Head of caudate nucleus (tissue), 42 donors: ENCODE results near the gene TRIP4.
"Not testable (repeated sequence)": the region's sequence is repeated elsewhere in the genome, so short reads cannot be mapped to it uniquely, and the experiment has no call there.

Experiments
- DNase-seq, 42 donors: peaks; one replicate each; pipeline versions ENCODE4 v3.0.0 to v3.0.0-alpha.2; 2020 to 2021; ENCODE audit warnings: mixed read lengths in 7 of 42
- intact Hi-C: fragments of 100-400 bp; cut with DNase I; formaldehyde crosslinking; loops from one replicate; pipeline ENCODE4 v1.15.0; 2022

The TRIP4 gene

DNA sequence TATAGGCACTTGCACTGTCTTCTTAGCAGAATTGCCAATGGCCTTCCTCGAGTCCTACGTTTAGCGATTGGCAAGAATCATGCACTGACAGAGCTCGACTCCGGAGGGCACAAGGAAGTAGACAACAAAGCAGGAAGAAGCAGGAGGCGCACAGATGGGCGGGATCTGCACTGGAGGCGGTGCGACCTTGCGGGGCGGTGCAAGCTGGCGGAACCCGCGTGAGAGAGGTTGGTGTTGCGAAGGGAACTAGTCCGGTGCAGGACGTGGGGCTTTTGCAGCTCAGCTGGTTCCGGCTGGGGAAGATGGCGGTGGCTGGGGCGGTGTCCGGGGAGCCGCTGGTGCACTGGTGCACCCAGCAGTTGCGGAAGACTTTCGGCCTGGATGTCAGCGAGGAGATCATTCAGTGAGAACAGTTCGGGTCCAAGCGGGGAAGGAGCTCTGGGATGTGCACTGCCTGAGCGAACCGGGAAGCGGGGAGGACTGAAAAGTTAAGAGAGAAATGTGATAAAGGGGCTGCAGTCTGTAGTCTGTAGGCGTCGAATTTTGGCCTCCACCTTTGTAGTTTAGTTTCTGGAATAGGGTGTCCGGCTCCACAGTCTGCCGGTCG lies at the start of gene TRIP4:
Gene TRIP4 (plus strand): TSS at position 275 of the 607 bp plus-strand sequence. CDS start 28 bp downstream, at position 303.
- intact Hi-C loops, result loop anchor here (5.0 to 10.0 kb wide), 2 partner anchors 70 to 223 kb away; partner anchors contain the start of gene PPIB
- DNase-seq, result peak; percentile 87 to 98 (median 95)

DNA sequence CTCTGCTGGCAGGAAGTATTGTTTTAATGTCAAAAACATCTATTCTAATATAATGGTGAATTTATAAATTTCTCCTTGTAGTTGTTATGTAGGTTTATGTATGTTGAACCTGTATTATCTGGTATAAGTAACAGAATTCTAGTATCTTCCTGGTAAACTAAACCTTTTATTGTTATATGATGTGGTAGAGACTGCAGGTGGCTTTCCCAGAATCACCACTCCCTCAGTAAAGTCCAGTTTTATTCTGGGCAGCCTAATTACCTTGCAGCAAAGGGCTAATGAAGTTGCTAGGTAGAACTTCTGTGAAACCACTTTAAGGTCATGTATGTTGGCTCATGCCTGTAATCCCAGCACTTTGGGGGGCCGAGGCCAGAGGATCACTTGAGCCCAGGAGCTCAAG lies 47.3 kb upstream of the TRIP4 start:
- no peak for DNase-seq
- intact Hi-C loops, result no loop called here

DNA sequence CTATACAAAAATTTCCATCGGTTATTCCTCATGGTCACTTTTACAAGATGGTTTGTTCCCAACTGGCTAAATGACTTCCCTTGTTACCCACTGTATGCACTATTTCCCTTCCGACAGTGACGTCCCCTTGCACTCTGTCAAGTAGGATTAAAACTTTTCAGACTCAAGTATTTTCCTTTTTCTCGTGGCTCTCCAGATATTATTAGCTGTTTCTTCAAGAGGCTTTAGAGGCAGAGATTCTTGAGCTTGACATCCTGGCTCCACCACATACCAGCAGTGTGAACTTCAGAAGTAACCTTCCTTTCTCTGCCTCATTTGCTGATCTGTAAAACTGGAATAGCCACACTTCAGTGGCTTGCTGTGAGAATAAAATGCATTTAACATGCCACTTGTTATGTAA lies 45.7 kb upstream of the TRIP4 start:
- intact Hi-C loops, result no loop called here
- DNase-seq, result no peak

DNA sequence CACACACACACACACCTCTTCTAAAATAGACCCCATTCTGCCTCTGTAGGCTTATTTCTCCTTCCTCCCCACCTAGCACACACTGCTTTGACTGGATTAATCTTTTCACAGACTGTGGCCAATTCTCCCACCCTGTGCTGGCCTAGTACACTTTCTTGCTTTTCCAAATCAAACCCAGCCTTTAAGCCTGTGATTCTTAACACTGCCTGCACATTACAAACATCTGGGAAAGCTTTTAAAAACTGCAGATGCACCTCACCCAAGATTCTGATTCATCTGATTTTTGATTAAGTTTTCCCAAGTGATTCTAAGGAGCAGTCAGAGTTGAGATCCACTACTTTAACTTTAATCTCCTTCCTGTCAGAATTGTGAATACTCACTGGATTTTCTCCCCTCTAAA lies 44.4 kb upstream of the TRIP4 start:
- no peak for DNase-seq
- intact Hi-C loops, result no loop called here

DNA sequence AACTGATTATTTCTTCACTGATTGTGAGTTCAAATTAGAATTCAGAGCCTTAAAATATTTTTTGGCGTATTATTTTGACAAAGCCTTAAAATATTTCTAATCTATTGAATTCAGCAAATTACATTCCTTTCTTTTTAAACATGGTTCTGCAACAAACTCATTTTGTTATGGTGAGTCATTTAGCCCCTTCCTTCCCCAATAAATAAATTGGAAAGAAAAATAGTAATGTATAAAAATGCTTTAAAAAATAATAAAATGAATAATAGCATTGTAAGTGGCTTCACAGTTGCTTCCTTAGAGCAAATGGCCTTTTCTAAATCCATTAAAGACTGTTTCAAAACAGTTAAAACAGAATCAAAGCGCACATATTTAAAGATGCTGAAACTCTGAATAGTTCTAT lies 43.8 kb upstream of the TRIP4 start:
- no peak for DNase-seq

DNA sequence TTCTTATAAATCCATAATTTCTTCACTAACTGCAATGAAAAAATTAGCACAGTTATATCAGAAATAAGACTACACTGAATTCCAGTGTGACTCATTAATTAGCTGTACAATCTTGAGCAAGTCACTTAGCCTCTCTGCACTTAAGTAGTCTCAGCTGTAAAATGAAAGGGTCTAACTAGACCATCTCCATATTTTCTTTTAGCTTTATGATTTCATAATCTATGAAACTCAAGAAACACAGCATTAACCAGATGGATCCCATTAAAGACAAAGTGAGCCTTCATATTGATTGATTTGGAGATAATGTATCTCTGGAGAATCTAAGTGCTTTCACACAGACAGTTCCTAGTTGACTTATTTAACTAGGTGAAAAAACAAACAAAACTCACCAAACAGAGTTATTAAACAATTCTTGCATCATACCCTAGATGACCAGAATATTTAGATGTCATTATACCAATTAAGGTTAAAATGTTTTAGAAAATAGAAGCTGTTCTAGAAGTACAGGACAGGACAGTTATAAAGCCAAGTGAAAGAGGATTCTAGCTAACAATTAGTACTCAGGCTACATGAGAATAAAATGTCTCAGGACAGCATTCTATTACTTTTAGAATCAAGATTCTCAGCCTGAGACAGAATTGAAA lies 42.9 kb upstream of the TRIP4 start:
- intact Hi-C loops, result no loop called here

More for the DNA sequence above, 43.8 kb upstream of the TRIP4 start:
- intact Hi-C loops, result no loop called here

DNA sequence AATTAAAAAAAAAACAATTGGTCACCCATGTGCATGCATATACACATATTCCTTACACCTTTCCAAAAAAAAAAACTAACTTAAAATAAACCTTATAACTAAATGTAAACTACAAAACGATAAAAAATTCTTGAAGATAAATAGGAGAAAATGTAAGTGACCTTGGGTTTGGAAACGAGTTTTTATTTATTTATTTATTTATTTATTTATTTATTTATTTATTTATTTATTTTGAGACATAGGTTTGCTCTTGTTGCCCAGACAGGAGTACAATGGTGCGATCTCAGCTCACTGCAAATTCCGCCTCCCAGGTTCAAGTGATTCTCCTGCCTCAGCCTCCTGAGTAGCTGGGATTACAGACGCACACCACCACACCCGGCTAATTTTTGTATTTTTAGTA lies 41.4 kb upstream of the TRIP4 start:
- intact Hi-C loops, DNase-seq: not testable (repeated sequence)

More for the DNA sequence above, 42.9 kb upstream of the TRIP4 start:
- DNase-seq, result no peak

DNA sequence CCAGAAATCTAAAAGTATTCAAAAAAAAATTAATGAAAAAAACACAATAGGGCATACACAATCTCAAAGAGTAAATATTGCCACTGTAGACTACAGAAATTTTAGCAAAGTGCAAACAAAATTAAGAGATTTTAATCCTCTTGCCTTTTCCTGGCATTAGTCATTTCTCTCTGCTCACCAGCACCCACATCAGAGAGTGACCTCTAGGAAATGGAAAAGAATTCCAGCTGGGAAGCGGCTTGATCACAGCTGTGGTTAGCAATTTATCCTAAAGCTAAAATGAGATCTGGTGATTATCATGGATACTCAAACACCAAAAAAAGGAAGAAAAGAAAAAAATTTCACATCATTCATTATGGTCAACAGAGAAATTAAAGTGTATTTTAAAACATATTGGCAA lies 39.2 kb upstream of the TRIP4 start:
- intact Hi-C loops, result no loop called here
- DNase-seq, result no peak

DNA sequence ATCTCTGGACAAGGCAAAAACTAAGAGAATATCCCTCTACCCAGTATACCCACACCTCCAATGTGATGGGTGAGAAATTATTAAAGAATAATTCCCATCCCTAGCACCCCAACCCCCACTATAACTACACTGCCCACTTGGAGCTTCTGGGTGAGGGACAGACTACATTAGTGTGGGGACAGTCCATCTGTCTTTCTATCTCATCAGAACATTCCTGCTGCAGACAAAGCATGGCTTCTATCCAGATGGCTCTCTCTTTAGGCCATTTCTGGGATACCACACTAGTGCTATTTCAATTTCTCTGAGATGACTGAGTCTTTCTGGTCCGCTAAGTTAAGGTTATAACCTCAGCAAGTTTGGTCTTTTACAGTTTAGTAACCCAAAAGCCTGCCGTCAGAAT lies 38.3 kb upstream of the TRIP4 start:
- intact Hi-C loops, result no loop called here
- no peak for DNase-seq

DNA sequence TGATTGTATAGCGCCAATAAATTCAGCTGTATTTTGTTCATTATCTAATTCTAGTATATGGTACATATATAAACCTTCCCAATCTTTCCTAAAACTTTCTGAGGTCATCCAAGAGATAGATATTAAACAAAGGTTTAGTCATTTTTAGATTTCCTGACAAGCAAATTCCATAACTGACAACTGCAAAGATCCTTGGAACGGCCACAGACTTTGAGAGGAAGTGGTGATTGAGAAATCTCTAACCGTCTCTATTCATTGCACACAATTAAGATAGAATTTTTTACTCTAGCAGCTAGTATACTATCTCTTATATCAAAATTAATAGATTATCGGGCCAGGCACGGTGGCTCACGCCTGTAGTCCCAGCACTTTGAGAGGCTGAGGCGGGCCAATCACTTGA lies 36.4 kb upstream of the TRIP4 start:
- intact Hi-C loops, result no loop called here
- DNase-seq, result no peak

DNA sequence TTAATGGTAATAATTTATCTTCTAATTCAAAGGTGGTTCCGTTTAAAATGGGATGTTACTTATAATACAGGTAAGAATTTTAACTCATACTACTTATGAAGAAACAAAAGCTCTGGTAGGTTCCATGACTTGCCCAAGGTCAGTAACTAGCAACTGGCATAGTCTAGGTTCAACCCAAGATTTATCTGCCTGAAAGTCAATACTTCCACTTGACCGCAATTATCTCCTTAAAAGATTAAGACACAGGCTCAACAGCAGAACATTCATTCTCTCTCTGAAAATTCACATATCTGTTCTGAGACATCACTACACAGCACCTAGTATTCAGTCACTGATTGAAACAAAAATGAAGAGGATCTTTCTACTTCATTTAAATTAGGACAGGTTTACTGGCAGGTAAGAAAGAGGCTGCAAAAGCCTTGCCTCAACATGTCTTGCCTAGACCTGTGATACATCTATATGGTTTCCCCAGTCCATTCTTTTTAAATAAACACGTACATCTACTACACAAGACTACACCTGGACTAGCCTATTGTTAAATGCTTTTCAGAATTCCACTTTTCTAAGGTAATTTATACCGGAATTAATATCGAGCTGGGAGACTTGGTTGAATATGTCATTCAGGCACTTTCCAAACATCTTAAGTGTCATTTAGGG lies 32.8 kb upstream of the TRIP4 start:
- no peak for DNase-seq
- intact Hi-C loops, result no loop called here

DNA sequence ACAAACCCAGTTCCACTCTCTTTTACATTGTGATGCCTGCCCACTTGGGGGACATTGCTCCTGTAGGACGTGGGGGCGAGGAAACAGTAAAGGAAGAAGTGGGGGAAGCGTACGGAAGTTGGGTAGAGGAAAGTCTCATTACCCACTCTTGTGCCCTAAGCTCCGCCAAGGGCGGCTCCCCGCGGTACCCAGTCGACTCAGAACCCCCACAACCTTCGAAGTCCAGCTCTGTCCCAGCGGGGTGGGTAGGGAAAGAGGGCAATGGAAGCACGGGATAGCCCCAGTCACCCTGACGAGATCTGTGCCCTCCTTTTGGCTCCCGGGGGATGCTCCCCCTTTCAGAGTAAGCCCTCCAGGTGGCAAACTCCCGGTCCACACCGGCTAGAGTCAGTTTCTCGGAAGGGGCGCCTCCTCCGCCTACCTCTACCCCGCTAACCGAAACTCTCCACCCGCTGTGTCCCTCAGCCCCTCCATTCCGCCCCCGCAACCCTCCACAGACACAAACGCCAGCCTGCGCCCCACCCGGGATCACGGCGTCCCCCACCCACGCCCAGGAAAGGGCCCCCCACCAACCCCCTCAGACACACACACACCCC lies 32.2 kb upstream of the TRIP4 start:
- peak in 24 of 42 donors; percentile 4 to 53 (median 14) for DNase-seq
- intact Hi-C loops, result no loop called here

DNA sequence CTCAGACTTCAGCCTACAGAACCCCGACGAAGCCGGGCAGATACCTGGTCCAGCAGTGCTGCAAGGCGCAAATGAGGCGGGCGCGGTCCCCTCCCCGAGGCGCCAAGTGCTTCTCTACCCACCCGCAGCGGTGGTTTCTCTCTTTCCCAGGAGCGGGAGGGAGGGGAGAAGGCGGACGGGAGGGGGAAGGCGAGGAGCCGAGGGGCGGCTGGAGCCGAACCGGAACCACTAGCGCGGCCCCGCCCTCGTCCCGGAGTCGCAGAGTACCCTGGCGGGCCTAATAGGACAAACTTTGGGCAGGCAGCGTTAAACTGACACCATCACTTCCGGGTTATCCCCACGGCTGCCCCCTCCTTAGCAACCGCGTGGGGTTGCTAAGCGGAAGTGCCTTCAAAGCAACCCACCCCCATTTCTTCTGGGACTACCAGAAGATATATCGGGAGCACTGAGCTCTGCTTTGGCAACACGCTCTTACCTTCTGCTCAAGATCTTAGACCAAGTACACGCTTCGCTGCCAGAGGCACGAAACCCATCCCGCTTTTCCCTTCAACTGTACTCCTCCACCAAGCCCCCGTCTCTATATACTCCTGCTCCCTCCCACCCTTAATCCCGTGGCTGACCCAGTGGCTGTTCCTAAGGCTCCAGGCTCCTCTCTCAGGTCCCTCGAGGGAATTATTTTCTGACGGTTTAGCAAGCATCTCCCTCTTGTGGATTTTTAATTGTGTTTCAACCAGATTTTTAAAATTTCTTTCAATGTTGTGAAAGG lies 31.5 kb upstream of the TRIP4 start, which contains the start of gene CSNK1G1:
Gene CSNK1G1 (minus strand): TSS at position 230 of the 766 bp plus-strand sequence. CDS start 55,674 bp downstream, outside the sequence.
- peak; percentile 94 to 99 (median 97) for DNase-seq
- intact Hi-C loops, result loop anchor here (2.0 kb wide), 1 partner anchor 193 kb away; the partner anchor contains the start of gene PPIB

DNA sequence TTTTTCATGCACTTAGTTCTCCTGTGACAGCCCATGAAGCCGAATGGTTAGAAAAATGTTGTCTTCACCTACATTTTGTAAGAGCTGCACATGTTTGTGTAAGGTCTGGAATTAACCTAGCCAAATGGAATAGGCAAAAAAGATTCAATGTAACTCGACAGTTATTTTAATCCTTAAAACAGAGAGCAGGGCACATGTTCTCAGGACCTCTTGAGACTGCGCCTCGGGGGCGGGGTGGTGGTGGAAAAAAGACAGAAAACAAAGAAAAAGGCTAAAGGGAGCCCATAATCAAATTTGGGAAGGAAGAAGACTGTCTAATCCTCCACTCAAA lies 31.0 kb upstream of the TRIP4 start:
- intact Hi-C loops, result loop anchor here (2.0 kb wide), 1 partner anchor 194 kb away; the partner anchor contains the start of gene PPIB
- no peak for DNase-seq

DNA sequence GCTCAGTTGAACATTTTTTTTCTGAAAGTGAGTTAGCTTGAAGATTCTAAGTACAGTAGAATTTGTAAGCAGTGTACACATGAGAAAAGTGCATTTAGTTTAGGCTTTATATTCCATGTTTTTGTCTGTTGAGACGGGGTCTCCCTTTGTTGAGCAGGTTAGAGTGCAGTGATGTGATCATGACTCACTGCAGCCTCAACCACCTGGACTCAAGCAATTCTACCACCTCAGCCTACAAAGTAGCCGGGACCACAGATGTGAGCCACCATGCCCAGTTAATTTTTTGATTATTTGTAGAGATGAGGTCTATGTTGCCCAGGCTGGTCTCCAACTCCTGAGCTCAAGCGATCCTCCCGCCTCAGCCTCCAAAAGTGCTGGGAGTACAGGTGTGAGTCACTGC lies 26.4 kb upstream of the TRIP4 start:
- intact Hi-C loops, result no loop called here
- no peak for DNase-seq

DNA sequence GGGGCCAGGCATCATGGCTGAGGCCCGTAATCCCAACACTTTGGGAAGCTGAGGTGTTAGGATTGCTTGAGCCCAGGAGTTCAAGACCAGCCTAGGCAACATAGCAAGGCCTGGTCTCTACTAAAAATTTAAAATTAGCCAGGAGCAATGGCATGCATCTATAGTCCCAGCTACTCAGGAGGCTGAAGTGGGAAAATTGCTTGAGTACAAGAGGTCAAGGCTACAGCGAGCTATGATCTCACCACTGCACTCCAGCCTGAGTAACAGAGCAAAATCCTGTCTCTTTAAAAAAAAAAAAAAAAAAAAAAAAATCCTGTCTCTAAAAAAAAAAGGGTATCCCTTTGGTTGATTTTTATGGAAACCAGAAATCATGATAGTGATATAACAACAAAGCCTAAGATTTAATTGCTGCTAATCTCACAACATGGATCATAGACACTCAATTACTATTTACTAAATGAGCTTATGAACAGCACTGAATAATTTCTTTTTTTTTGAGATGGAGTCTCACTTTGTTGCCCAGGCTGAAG lies 18.5 kb upstream of the TRIP4 start:
- intact Hi-C loops, result no loop called here
- DNase-seq, result peak in 1 of 42 donors; percentile 5

DNA sequence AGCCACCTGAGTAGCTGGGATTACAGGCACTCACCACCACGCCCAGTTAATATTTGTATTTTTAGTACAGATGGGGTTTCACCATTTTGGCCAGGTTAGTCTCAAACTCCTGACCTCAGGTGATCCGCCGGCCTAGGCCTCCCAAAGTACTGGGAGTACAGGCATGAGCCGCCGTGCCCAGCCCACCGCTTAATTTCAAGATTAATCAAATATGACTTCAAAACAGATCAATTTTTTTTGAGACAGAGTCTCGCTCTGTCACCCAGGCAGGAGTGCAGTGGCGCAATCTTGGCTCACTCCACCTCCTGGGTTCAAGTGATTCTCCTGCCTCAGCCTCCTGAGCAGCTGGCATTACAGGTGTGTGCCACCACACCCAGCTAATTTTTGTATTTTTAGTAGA lies 16.3 kb upstream of the TRIP4 start:
- intact Hi-C loops, result not testable (repeated sequence)
- DNase-seq, result peak in 2 of 42 donors; percentile 3 to 8

DNA sequence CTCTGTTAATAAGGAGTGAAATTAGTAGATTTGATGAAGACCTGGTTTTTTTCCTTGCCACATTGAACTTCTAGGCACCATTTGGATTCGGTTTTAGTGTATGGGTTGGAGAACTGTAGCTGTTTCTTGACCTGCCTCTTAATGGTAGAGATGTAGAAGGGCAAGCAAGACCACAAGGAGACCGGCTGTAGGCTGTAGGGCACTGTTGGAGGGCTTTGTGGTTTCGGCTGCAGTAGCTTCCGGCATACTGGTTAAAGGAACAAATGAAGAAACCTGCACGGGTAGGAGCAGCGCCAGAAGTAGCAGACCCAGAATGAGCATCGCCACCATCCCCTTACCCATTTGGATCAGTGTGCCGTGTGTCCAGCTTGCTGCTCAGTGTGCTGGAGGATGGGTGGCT lies 14.3 kb upstream of the TRIP4 start:
- intact Hi-C loops, result no loop called here
- DNase-seq, result peak in 2 of 42 donors; percentile 1 to 13
